ENCODE measurements around the gene SRY.

- no peak for TF ChIP-seq CTCF (conservative IDR thresholded peaks at IDR 0.05; ENCODE audit: low read depth, low read length)
- TF ChIP-seq, protein P1, sequence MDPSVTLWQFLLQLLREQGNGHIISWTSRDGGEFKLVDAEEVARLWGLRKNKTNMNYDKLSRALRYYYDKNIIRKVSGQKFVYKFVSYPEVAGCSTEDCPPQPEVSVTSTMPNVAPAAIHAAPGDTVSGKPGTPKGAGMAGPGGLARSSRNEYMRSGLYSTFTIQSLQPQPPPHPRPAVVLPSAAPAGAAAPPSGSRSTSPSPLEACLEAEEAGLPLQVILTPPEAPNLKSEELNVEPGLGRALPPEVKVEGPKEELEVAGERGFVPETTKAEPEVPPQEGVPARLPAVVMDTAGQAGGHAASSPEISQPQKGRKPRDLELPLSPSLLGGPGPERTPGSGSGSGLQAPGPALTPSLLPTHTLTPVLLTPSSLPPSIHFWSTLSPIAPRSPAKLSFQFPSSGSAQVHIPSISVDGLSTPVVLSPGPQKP (IDR thresholded peaks at IDR 0.05; ENCODE audit: borderline replicate concordance, low read depth, low read length), result no peak
- TF ChIP-seq FOS (IDR thresholded peaks at IDR 0.05; ENCODE audit: low read depth, low read length), result no peak
- TF ChIP-seq POLR2A (IDR thresholded peaks at IDR 0.05; ENCODE audit: low read depth, low read length), result no peak
- TF ChIP-seq RCOR1 (IDR thresholded peaks at IDR 0.05; ENCODE audit: insufficient replicate concordance, low read length), result no peak
- no peak for TF ChIP-seq CHD1 (IDR thresholded peaks at IDR 0.05; ENCODE audit: low read depth, low read length)
- no peak for TF ChIP-seq RAD21 (IDR thresholded peaks at IDR 0.05; ENCODE audit: low read length)
- TF ChIP-seq, protein P2, sequence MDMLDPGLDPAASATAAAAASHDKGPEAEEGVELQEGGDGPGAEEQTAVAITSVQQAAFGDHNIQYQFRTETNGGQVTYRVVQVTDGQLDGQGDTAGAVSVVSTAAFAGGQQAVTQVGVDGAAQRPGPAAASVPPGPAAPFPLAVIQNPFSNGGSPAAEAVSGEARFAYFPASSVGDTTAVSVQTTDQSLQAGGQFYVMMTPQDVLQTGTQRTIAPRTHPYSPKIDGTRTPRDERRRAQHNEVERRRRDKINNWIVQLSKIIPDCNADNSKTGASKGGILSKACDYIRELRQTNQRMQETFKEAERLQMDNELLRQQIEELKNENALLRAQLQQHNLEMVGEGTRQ (IDR thresholded peaks at IDR 0.05; ENCODE audit: low read depth, low read length), result no peak
- TF ChIP-seq MXI1 (IDR thresholded peaks at IDR 0.05; ENCODE audit: borderline replicate concordance, low read depth, low read length), result no peak
These were observed 10.5 kb upstream of the SRY start for GRCh38 chrY:2797991-2798390.
